Adrenal gland (tissue), 12 donors: Measurements from ENCODE around the gene COL18A1. TPM values are rescaled to one million over a fixed set of nuclear protein-coding genes. Genes with fewer than 3 reads are reported as not detected.

ENCODE experiments used
- DNase-seq, 7 donors: peaks; one replicate each; pipeline ENCODE4 v3.0.0-alpha.2; 2019 to 2020
- H3K27ac ChIP-seq, 5 donors: fragments of 200-600 bp; sonication (generic) in 4 of 5; 1 replicate in 3 of 5; 2 replicates in 2 of 5; pipeline versions ENCODE4 v1.5.1 to v1.8.0; 2016 to 2020; ENCODE audit warnings: mild to moderate bottlenecking in 1 of 5
- H3K27me3 ChIP-seq: fragments of 200-600 bp; 2 replicates; pipeline ENCODE4 v1.8.0; 2021
- H3K36me3 ChIP-seq, 2 donors: fragments of 200-600 bp; replicated peaks in 1 of 2; 1 replicate in 1 of 2; 2 replicates in 1 of 2; pipeline versions ENCODE4 v1.5.1 to v1.8.0; 2018 to 2022
- H3K4me1 ChIP-seq, 2 donors: fragments of 200-600 bp; replicated peaks in 1 of 2; 1 replicate in 1 of 2; 2 replicates in 1 of 2; pipeline versions ENCODE4 v1.5.1 to v1.8.0; 2018 to 2021
- H3K4me3 ChIP-seq, 4 donors: fragments of 200-600 bp; sonication (generic) in 3 of 4; one replicate each; pipeline ENCODE4 v1.5.1; 2016 to 2018
- H3K9me3 ChIP-seq, 3 donors: fragments of 200-600 bp; sonication (generic) in 1 of 3; replicated peaks in 1 of 3; 1 replicate in 2 of 3; 2 replicates in 1 of 3; pipeline versions ENCODE4 v1.5.1 to v1.8.0; 2016 to 2021
- CTCF ChIP-seq, 6 experiments: fragments of 450-650 bp in 4 of 6; fragments of 200-600 bp in 2 of 6; sonication (generic) in 1 of 6; IDR thresholded peaks; 1 replicate in 5 of 6; 2 replicates in 1 of 6; pipeline versions ENCODE4 v1.5.1 to v1.8.0; 2016 to 2021; ENCODE audit warnings: antibody characterized with exemption in 6 of 6, mild to moderate bottlenecking in 2 of 6, moderate library complexity in 1 of 6
- POLR2A ChIP-seq, 2 donors: fragments of 450-650 bp; IDR thresholded peaks; one replicate each; pipeline ENCODE4 v1.6.1; 2017; ENCODE audit warnings: antibody characterized with exemption in 2 of 2, mild to moderate bottlenecking in 2 of 2, moderate library complexity in 1 of 2
- WGBS, 4 donors: extraction: QIAGEN DNeasy Blood & Tissue Kit in 2 of 4; methylation state at CpG; one replicate each; pipeline versions ENCODE4 v1.1.5 to v1.1.7; 2013 to 2017; 5-methylcytosine and 5-hydroxymethylcytosine counted together
- intact Hi-C, 2 donors: fragments of 100-400 bp; cut with DNase I; formaldehyde crosslinking; loops; one replicate each; pipeline versions ENCODE4 v1.14.1 to v1.15.0; 2022 to 2023
- polyA plus RNA-seq, 3 donors: library from polyadenylated mRNA; stranded (reverse); fragments of 200-250 nt in 2 of 3; fragments of 350-450 nt in 1 of 3; fragmentation: Illumina TruSeq in 1 of 3; extraction: RNeasy Lipid Tissue Mini Kit (QIAGEN cat#74804) in 1 of 3; gene quantifications; one replicate each; pipeline ENCODE4 v1.2.3, GENCODE V29; 2013 to 2014
- total RNA-seq, 9 donors: library from RNA; depleted of rRNA in 4 of 9; stranded (reverse); fragments of >200 nt in 4 of 9; fragments of 120-200 nt in 1 of 9; fragmentation: NEBNext Ultra II Directional in 1 of 9; extraction: Animal tissue kit (Norgen Biotek cat#: 25700) in 1 of 9; gene quantifications; one replicate each; pipeline versions ENCODE4 v1.1.0 to v1.2.4, GENCODE V29; 2013 to 2023
- donor health status: healthy with polysubstance abuse.
- donor health status: Bipolar disorder and iron deficiency.
- donor health status: DM: yes; HTN: yes; CAD: no.
- donor health status: DM: no; HTN: no; CAD: no.
- donor health status: DM: no; HTN: no; CAD: no.
- donor health status: DM: yes; HTN: yes; CAD: no.

The COL18A1 gene
- total and polyA plus RNA-seq, 12 donors = 10.9 to 244 (median 141) TPM

DNA sequence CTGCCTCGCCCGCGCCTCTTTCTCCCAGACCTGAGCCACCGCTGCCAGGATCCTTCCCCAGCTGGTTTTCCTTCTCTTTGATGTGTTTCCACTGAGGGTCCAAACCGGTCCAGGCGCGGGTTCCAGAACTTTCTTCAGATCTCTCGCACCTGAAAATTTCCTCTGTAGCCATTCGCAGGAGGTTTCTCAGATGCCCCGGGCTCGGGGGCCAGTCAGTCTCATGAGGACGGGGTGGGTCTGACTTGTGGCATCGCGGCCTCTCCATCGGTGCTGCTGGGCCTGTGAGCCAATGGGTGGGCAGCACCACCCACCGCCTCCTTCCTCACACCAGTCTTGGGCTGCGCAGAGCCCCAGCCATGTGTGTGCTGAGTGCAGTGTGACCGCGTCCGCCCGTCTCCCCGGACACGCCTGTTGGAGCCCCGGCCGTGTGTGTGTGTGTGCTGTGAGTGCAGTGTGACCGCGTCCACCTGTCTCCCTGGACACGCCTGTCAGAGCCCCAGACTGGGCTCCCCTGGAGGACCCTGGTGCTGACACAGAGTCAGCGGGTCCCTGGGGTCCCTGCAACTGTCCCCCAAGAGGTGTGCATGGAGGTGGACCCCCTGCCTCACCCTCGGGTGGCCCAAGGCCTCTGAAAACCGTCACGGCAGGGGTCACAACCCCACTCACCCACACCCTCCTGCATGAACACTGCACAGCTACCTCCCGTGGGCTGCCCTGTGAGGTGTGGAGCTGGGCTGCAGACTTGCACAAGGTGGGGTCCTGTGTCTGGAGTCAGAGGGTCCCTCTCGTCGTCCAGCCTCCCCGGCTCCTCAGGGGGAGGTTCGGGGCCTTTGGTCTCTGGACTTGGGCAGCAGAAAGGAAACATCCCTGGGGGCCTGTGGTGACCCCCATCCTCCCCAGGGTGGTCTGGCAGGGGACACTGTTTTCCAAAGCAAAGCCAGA is 20.2 kb downstream of the COL18A1 start:
- no peak for TF ChIP-seq CTCF (IDR thresholded peaks at IDR 0.05)
- TF ChIP-seq POLR2A (IDR thresholded peaks at IDR 0.05) = no peak
- intact Hi-C loops = no loop called here
- Histone ChIP-seq H3K27me3 (no peaks in the 10 kb centered on the region), H3K36me3 (no peaks in the 10 kb centered on the region), H3K4me1 (peaks cover 23 to 28% of the 10 kb centered on the region in 2 donors), H3K9me3 (no peaks in the 10 kb centered on the region), H3K4me3 (no peak overlapping the region), H3K27ac (no peak overlapping the region)
- DNase-seq = peak in 1 of 7 donors; percentile 14
- 93 to 97% (median 95%) methylated on average over 16 to 37 of the region's 37 CpGs for WGBS, 4 donors

GRCh38 chr21:45427331-45428271 is 22.6 kb downstream of the COL18A1 start:
- H3K9me3 ChIP-seq = no peaks in the 10 kb centered on the region
- H3K27ac ChIP-seq = peak overlapping the region; percentile 43 to 95 (median 83)
- H3K36me3 ChIP-seq = no peaks in the 10 kb centered on the region
- WGBS, 4 donors = 51 to 80% (median 54%) methylated on average over 1 to 45 of the region's 45 CpGs
- intact Hi-C loops = no loop called here
- no peaks in the 10 kb centered on the region for H3K27me3 ChIP-seq
- peak; percentile 93 to 99 (median 98) for DNase-seq
- H3K4me3 ChIP-seq = no peak overlapping the region
- peaks cover 20 to 34% of the 10 kb centered on the region in 2 donors for H3K4me1 ChIP-seq
- TF ChIP-seq CTCF (IDR thresholded peaks at IDR 0.05) = peak in 1 of 6 experiments; percentile 2
- TF ChIP-seq POLR2A (IDR thresholded peaks at IDR 0.05) = peak in 1 of 2 donors; percentile 34

DNA sequence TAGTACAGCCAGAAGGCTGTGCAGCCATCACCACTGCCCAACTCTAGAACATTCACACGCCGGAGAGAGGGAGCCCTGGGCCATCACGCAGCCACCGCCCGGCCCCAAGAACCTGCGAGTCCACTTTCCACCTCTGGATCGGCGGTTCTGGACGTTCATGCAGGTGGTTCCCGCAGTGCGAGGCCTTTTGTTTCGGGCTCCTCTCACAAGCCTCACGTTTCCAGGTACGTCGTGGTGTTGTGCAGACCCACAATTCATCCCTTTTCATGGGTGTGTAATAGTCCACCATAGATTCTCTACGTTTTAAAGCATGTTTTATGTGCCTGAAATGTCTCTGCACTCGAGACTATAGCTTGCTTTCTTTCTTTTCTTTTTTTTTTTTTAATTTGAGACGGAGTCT is 23.6 kb downstream of the COL18A1 start:
- 93 to 97% (median 94%) methylated on average over 14 to 18 of the region's 18 CpGs for WGBS, 4 donors
- no peak for DNase-seq
- peak overlapping the region in 1 of 5 donors; percentile 91 for H3K27ac ChIP-seq
- H3K4me3 ChIP-seq = no peak overlapping the region
- TF ChIP-seq POLR2A (IDR thresholded peaks at IDR 0.05) (no peak), CTCF (IDR thresholded peaks at IDR 0.05) (no peak)
- H3K36me3 ChIP-seq = no peaks in the 10 kb centered on the region
- no peaks in the 10 kb centered on the region for H3K9me3 ChIP-seq
- intact Hi-C loops = no loop called here
- H3K27me3 ChIP-seq = no peaks in the 10 kb centered on the region
- peaks cover 28 to 44% of the 10 kb centered on the region in 2 donors for H3K4me1 ChIP-seq
